NCI-H69 (cell line): ENCODE results near the gene ZKSCAN1.
"Not testable (repeated sequence)": the region's sequence is repeated elsewhere in the genome, so short reads cannot be mapped to it uniquely, and the experiment has no call there.

Experiments used
- DNase-seq: peaks from one replicate; lab custom pipeline; 2025; lab: John Stamatoyannopoulos, UW

Gene ZKSCAN1

DNA sequence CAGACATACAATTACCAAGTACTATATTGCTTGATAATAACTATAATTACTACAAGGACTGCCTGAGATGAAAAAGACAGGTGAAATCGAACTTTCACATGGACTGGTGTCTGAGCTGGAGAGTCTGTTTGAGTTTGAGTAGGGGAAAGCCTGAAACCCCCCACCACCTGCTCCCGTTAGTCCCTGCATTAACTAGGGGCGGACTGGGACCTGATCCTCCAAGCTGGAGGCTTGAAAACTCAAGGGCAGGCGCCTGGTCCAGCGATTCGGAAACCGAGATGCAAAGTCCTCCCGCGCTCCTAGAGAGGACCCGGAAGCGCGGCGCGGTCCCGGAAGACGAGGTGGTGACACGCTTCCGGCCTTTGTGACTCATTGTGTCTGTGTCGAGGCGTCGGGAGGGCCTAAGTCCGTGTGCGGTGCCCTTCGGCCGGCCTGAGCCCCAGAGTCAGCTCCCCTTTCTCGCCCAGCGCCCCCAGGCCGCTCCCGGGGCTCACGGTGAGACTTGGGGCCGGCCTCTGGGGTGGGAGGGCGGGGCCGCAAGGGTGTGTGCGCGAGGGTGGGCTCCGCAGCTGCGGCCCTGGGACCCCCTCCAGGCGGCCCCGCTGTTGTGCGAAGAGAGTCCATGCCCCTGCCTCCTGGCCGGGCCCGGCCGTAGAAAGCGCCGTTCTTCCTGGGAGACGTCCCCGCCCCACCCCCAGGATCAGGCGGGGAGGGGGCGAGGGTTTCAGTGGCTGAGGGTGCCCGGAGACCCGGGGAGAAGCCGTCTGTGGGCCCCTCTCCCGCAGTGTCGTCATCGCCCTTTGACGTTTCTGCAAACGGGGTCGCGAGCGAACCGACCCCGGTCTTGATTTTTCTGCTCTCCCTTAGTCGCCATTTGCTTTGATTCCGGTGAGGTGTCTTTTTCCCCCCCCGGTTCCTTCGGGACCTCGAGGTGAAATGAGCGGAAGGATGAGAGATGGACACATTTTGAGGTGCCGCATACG lies at the start of gene ZKSCAN1:
Gene ZKSCAN1, plus strand, starts transcription at position 365 of the 983 bp plus-strand sequence. CDS start 7,911 bp downstream, outside the sequence.
- DNase-seq, result peak; percentile 98

- DNase-seq, result no peak
These were observed 46.1 kb upstream of the ZKSCAN1 start for GRCh38 chr7:99969298-99969697.

DNA sequence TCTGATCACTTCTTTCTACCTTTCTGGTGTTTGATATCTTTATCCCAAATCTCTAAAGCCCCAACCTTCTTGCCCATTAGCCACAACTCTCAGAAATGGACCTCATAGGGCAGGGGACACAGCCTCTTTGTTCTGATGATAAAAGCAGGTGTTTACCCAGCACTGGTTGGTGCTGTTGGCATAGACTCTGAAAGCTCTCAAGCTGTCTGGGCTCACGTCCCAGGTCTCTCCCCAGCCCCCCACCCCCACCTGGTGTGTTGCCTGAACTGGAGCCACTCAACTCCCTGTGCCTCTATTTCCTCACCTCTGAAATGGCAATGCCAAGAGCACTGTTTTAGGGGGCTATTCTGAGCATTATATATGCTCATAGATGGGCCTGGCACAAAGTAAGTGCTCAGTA lies 45.6 kb upstream of the ZKSCAN1 start:
- DNase-seq, result peak; percentile 59

- no peak for DNase-seq
These were observed 44.2 kb upstream of the ZKSCAN1 start for GRCh38 chr7:99971242-99971641.

DNA sequence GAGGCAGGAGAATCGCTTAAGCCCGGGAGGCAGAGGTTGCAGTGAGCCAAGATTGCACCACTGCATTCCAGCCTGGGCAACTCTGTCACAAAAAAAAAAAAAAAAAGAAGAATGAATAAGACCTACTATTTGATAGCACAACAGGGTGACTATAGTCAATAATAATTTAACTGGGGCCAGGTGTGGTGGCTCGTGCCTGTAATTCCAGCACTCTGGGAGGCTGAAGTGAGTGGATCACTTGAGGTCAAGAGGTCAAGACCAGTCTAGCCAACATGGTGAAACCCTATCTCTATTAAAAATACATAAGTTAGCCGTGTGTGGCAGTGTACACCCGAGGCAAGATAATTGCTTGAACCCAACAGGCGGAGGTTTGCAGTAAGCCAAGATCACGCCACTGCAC lies 41.6 kb upstream of the ZKSCAN1 start:
- DNase-seq, result not testable (repeated sequence)

DNA sequence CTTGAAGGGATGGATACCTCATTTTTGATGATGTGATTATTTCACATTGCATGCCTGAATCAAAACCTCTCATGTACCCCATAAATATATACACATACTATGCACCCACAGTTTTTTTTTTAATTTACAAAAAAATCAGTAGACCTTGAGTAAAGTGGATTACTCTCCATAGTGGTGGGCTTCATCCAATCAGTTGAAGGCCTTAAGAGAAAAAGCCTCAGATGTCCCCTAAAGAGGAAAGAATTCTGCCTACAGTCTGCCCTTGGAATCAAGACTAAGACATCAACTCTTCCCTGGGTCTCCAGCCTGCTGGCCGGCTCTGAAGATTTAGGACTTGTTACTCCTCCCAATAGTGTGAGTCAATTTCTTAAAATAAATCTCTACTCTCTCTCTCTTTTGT lies 40.7 kb upstream of the ZKSCAN1 start:
- DNase-seq, result no peak

DNA sequence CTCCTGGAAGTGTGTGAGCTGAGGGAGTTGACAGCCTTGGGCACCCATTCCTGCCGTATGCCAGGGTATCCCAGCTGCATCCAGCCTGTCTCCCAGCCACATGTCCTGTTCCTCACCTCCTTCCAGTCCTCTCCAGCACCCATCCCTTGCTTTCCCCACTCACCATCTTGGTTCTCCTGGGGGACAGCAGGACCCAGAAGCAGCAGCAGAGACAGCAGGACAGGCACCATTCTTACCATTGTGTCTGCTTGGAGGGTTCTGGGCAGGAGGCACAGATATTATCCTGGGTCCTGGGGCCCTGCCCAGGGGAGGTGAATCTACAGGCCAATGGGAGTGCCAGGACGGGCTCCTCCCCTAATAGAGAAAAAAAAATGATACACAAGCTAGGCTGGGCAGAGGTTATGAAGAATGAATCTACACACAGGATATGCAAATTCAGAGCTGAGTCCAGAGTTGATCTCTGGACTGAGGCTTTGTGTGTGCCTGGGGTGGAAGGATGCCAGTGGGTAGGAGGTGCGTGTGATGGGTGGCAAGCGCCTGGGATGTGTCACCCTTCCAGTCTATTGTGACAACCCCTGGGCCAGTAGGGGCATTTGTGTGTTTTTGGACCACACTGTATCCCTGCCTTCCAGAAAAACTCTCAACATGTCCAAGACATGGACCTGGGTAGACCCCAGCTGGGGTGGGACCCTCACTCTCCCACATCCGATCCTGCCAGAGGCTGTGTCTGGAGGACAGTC lies 39.4 kb upstream of the ZKSCAN1 start, which contains the start of gene AZGP1:
Gene AZGP1, minus strand, starts transcription at position 250 of the 740 bp plus-strand sequence. Its CDS starts 11 bp downstream, at position 239.
- DNase-seq, result peak; percentile 9

- DNase-seq, result no peak
These were observed 38.8 kb upstream of the ZKSCAN1 start for GRCh38 chr7:99976626-99977025.

- peak; percentile 48 for DNase-seq
These were observed 35.6 kb upstream of the ZKSCAN1 start for GRCh38 chr7:99979814-99980225.

- not testable (repeated sequence) for DNase-seq
These were observed 34.9 kb upstream of the ZKSCAN1 start for GRCh38 chr7:99980448-99980872.

DNA sequence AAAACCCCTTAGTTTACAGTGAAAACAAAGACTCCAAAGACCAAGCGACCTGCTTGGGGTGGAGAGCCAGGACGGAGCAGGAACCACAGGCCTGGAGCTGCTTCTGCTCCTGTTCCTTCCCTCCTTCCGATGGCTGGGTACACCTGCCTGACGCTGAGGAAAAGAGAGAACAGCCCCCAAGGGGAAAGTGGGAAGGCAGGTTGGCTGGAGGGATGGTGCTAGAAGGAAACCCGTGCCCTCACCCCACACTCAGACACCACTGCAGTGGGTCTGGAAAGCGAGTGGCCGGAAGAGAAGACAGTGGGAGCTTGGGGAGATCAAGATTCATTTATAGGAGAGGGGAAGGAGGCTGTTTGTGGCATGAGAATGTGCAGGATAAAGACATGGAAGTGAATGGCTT lies 34.3 kb upstream of the ZKSCAN1 start:
- not testable (repeated sequence) for DNase-seq

GRCh38 chr7:99984593-99984992 lies 30.8 kb upstream of the ZKSCAN1 start:
- no peak for DNase-seq

DNA sequence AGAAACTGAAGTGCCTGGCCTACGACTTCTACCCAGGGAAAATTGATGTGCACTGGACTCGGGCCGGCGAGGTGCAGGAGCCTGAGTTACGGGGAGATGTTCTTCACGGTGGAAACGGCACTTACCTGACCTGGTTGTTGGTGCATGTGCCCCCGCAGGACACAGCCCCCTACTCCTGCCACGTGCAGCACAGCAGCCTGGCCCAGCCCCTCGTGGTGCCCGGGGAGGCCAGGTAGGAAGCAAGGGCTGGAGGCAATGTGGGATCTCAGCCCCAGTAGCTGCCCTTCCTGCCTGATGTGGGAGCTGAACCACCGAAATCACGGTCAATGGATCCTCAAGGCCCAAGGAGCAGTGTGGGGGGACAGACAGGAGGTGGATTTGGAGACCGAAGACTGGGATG lies 28.1 kb upstream of the ZKSCAN1 start:
- DNase-seq, result not testable (repeated sequence)

DNA sequence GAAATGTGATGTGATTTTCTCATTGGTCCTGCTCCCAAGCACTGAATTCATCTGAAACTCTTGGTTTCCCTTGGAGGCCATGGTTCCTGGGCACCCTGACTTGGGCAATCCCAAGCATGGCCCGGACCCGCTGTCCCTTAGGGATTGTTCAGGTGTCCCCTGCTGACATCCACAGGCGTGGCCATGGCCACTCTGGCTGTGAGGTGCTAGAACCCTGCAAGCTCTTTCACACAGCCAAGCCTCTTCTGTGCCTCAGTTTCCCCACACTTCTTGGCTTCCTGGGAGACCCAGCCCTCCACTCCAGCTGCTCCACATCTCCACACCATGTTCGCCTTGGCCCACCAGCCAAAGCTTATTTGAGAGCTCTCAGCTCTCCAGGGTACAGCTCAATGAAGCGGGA lies 27.6 kb upstream of the ZKSCAN1 start:
- DNase-seq, result no peak

DNA sequence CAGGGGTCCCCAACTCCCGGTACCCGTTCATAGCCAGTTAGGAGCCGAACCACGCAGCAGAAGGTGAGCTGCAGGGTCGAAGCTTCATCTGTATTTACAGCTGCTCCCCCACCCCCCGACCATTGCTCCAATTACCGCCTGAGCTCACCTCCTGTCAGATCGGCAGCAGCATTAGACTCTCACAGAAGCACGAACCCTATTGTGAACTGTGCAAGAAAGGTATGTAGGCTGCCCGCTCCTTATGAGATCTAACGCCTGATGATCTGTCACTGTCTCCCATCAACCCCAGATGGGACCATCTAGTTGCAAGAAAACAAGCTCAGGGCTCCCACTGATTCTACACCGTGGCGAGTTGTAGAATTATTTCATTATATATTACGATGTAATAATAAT lies 24.9 kb upstream of the ZKSCAN1 start:
- peak; percentile 64 for DNase-seq

- DNase-seq, result not testable (repeated sequence)
These were observed 23.9 kb upstream of the ZKSCAN1 start for GRCh38 chr7:99991543-99991942.

DNA sequence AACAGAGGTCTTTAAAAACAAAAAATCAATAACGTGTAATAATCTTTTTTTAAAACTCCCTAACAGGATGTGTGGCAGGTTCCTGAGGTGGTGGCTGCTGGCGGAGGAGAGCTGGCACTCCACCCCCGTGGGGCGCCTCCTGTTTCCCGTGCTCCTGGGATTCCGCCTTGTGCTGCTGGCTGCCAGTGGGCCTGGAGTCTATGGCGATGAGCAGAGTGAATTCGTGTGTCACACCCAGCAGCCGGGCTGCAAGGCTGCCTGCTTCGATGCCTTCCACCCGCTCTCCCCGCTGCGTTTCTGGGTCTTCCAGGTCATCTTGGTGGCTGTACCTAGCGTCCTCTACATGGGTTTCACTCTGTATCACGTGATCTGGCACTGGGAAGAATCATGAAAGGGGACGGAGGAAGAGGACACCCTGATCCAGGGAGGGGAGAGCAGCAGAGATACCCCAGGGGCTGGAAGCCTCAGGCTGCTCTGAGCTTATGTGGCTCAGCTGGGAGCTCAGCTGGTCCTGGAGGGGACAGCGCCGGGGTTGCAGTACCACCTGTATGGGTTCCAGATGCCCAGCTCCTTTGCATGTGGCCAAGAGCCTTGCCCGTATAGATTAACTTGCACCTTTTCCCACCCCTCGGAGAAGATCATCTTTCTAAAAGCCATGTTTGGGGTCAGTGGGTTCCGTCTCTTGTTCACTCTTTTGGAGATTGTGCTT lies 22.9 kb upstream of the ZKSCAN1 start:
- no peak for DNase-seq

DNA sequence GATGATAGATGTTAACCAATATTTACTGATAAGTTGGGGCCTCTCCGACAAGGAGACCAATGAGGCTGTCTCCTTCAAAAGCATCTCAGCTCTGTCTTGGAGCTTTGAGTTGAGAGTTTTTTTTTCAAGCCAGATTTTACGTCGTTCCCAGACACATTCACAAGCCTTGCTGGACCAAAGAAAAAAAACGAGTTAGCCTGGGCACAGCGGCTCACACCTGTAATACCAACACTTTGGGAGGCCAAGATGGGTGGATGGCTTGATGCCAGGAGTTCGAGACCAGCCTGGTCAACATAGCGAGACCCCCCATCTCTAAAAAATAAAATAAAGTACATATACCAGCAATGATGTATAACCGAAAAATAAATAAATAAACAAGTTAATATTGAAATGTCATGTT lies 20.6 kb upstream of the ZKSCAN1 start:
- DNase-seq, result no peak

- no peak for DNase-seq
These were observed 18.4 kb upstream of the ZKSCAN1 start for GRCh38 chr7:99996755-99997544.

GRCh38 chr7:99997545-99998137 lies 17.8 kb upstream of the ZKSCAN1 start:
- DNase-seq, result peak; percentile 81

DNA sequence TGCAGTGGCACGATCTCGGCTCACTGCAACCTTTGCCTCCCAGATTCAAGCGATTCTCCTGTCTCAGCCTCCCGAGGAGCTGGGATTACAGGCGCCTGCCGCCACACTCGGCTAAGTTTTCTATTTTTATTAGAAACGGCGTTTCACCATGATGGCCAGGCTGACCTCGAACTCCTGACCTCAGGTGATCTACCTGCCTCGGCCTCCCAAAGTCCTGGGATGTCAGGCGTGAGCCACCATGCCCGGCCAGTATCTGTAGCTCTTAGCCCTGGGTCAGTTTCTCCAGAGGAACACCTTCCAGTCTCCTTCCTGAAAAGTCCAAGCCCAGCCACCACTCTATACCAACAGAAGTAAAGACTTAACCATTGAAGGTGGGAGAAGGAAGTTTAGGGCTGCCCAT lies 15.2 kb upstream of the ZKSCAN1 start:
- DNase-seq, result no peak
